Activated CD4-positive, CD25-positive, alpha-beta regulatory T cell treated with anti-CD3 and anti-CD28 coated beads, Interleukin-2, amount 50 U/mL, for 72 hours (primary cell): ENCODE results near the gene FAM20C.
"Not testable (repeated sequence)": the region's sequence is repeated elsewhere in the genome, so short reads cannot be mapped to it uniquely, and the experiment has no call there.

ENCODE experiments used
- DNase-seq: peaks from one replicate; pipeline ENCODE4 v3.0.0; 2021

The FAM20C gene

GRCh38 chr7:297141-297540 is 104.8 kb downstream of the FAM20C start:
- DNase-seq: not testable (repeated sequence)

DNA sequence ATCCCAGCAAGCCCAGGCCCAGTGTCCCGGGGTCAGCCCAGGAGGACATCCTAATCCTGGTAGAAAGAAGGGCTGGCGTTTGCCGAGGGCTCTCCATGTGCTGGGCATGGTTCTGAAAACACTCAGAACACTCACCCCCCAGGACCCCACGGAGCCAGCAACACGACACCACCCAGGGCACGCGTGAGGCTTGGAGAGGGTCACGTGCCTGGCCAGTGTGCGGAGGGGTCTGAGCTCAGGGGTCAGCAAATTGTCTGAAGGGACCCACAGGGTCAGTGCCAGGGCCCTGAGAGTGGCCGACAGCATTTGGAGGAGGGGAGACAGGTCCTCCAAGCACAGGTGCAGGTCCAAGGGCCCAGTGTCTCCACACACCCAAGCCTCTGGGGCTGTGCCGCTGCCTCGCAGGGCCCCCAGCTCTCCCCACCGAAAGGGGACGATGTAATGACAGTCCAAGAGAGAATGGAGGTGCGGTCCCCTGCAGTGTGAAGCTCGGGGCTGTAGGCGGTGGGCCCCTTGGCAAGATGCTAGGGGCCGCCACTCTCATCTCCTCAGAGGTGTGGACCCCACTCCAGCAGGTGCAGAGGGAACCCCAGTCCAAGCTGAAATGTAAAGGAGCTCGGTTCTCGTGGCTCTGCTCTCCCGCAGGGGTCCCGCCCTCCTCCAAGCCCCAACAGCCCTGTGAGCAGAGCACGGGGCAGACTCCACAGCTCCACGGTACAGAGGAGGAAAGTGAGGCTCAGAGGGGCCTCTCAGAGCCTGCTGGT is 105.4 kb downstream of the FAM20C start:
- no peak for DNase-seq

- DNase-seq: no peak
Observed at GRCh38 chr7:298375-298702, 106.0 kb downstream of the FAM20C start.

GRCh38 chr7:298743-299142 is 106.4 kb downstream of the FAM20C start:
- DNase-seq: no peak

GRCh38 chr7:299169-299568 is 106.8 kb downstream of the FAM20C start:
- no peak for DNase-seq

DNA sequence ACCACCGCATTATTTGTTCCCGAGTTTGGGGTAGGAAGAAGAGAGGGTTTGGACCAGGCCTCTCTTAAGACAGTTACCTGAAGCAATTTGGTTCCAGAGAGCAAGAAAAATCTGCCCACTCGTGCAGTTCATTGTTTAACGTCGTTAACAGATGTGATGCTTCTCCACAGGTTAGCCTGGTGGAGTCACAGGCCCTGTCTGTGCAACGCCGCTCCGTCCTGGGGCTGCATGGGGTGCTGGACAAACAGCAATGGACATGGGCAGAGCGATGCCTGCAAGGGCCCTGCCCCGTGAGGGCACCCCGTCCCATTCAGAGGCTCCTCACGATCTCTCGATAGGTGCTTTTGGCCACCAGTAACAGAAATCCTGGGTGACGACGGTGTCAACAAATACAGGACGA is 107.3 kb downstream of the FAM20C start:
- DNase-seq: no peak

- DNase-seq: no peak
Observed at GRCh38 chr7:300048-300447, 107.7 kb downstream of the FAM20C start.

DNA sequence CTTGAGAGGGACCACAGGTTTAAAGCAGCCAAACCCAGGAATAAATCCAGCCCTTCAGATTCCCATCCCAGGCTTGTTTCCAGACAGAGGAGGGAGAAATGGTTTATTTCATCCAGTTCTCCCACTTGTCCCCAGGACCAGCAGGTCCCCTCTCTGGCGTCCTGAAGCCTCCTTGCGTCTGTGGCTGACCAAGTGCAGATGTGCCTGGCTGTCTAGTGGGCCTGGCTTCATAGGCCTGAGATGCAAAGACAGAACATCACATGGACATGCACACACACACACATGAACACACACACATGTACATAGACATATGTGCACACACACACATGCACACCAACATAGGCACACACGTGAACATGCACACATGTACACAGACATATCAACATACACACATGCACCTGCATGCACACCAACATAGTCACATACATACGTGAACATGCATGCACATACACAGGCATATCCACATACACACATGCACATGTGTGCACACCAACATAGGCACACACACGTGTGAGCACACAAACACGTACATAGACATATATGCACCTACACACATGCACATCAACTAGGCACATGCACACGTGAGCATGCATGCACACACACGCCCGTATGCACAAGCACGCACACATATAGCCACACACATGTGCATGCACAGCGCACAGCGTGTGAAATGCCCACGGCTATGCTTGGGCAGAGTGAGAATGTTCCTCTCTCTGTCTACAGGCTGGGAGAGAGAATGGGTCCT is 108.3 kb downstream of the FAM20C start:
- DNase-seq: no peak

GRCh38 chr7:301291-302053 is 109.1 kb downstream of the FAM20C start:
- DNase-seq: no peak

- no peak for DNase-seq
Observed at GRCh38 chr7:302054-302992, 110.0 kb downstream of the FAM20C start.

- no peak for DNase-seq
Observed at GRCh38 chr7:303425-303824, 111.1 kb downstream of the FAM20C start.

DNA sequence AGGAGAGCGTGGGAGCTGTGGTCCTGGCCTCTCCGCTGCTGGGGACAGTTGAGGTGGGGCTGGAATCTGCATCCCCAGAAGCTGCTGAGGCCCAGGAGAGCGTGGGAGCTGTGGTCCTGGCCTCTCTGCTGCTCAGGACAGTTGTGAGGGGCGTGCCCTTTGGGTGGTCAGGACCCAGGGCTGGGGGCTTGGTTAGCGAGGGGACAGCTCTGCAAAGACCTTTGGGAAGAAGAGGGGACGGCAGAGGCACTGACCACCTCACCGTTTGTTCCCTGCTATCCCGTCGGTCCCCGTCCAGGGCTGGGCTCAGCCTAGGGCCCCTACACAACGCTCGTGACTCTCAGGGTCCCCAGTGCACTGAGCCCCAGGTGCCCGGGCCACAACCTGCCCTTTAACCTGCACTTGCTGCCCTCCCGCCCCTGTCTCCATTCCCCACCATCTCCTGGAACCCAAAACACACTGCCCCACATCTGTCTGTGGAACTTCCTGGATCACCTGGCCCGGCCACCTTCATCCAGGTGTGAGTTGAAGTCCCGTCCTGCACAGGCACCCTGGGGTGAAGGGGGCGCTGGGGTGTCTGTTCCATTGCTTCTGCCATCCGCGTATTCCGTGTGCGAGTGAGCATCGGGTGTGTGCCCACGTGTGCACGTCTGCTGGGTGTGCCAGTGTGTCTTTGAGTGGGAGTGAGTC is 111.7 kb downstream of the FAM20C start:
- DNase-seq: no peak

DNA sequence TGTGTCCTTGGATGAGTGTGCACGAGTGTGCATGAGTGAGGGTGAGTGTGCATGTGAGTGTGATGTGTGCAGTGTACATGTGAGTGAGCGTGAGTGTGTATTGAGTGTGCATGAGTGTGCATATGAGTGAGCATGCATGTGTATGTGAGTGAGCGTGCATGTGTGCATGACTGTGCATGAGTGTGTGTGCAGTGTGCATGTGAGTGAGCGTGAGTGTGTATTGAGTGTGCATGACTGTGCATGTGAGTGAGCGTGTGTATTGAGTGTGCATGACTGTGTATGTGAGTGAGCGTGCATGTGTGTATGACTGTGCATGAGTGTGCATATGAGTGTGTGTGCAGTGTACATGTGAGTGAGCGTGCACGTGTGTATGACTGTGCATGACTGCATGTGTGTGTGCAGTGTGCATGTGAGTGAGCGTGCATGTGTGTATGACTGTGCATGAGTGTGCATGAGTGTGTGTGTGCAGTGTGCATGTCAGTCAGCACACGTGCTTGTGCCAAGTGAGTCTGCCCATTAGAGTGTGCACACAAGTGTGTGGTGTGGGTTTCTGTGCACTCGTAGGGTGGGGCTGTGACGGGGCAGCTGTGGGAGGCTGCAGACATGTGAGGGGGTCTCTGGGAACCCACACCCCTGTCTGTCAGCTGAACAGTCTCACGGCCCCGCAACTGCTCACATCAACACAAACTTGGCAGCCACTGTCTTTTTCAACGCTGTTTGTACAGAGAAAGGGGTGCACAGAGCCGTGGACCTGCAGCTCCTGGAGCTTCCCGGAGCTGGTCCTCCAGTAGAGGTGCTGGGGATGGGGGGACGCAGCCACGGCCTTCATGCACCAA is 112.4 kb downstream of the FAM20C start:
- no peak for DNase-seq

DNA sequence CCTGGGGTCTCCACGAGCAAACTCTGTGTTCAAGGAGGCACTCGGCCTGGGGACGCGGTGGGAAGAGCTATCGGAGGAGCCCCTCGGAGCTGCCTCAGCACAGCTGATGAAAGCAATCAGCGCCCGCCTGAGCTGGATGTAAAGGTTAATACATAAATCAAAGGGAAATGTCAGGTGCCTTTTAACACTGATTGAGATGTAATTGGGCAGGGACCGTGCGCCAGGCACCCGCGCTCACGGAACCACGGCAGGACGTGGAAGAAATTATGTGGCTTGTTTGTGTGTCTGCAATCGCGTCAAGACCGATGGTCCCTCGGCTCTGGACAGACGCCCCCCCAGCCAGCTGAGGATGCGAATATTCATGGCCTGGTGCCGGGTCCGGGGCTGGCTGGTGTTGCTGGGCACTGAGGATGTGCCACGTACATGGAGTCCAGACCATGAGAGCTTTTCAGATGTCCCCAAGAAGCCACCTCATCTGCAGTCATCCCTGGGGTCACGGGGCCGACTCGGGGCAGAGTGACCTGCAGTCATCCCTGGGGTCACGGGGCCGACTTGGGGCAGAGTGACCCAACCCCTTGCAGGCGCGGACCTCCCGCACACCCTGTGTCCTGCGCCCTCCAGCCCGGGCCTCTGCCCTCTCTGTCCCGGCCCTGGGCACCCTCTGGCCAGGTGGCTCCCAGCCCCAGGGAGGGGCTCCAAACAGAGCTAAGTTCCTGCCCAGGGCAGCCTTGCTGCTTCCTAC is 113.2 kb downstream of the FAM20C start:
- DNase-seq: no peak

GRCh38 chr7:307970-308369 is 115.6 kb downstream of the FAM20C start:
- no peak for DNase-seq

GRCh38 chr7:309586-310228 is 117.3 kb downstream of the FAM20C start:
- DNase-seq: no peak
